Measurements from ENCODE around the gene PCDHA1. TPM values are rescaled to one million over a fixed set of nuclear protein-coding genes. Genes with fewer than 3 reads are reported as not detected.
A peak's percentile ranks its signal among the peaks of the same experiment; 100 is the strongest.
"Not testable (repeated sequence)": the region's sequence is repeated elsewhere in the genome, so short reads cannot be mapped to it uniquely, and the experiment has no call there.

Gene PCDHA1
- not detected for total RNA-seq

DNA sequence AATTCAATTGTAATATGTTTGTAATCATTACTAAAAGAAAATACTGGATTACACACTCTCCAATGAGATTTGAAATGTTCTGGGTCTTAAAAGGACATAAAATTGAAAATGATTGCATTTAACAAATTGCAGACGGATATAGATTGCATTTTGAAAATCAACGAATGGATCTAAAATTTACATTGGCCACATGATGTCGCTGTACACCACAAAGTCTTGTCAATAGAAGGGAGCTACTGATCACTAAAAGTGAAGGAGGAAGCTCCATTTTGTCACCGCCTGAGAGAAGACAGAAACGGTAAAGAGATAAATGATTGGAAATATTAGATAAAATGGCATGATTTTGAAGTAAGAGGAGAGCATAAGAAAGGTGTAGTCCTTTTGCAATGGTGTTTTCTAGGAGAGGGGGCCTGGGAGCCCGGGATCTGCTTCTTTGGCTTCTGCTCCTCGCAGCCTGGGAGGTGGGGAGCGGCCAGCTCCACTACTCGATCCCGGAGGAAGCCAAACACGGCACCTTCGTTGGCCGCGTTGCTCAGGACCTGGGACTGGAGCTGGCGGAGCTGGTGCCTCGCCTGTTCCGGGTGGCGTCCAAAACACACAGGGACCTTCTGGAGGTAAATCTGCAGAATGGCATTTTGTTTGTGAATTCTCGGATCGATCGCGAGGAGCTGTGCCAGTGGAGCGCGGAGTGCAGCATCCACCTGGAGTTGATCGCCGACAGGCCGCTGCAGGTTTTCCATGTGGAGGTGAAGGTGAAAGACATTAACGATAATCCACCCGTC, at the start of gene PCDHA1:
TSS of gene PCDHA1 (plus strand) at position 236 of the 782 bp plus-strand sequence.
- no peak for DNase-seq (ENCODE audit: low read depth in 2 of 3, low spot score in 2 of 3)

DNA sequence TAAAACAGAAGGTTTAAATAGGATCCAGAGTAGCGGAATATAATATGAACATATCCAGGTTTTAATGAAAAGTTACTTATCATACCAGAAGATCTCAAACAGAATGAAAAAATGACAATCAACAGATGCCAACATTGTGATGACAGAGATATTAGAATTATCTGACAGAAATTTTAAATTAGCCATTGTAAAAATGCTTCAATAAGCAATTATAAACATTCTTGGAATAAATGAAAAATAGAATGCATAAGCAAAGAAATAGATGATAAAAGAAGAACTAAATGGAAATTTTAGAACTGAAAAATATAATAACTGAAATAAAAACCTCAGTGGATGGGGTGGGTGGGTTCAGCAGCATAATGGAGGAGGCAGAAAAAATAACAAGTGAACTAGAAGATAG, 48.5 kb upstream of the PCDHA1 start:
- DNase-seq (ENCODE audit: low read depth in 2 of 3, low spot score in 2 of 3) = no peak

DNA sequence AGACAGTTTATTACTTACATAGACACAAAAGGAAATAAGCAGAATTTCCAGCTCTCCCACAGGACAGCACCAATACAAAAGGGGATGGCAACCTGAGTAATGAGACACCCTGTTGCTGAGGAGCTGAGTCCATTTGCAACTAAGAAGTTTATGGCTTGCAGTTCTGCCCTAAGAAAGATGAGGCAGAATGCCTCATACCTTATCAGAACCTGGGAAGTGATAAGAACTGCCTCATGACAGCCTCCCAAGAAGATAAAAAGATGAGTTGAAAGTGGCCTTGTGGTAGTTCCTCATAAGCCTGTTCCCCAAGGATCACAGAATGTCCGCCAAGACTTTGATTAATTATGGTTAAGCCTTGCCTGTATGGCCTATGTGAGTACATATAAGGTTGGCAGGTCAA, 44.0 kb upstream of the PCDHA1 start:
- no peak for DNase-seq (ENCODE audit: low read depth in 2 of 3, low spot score in 2 of 3)

- no peak for DNase-seq (ENCODE audit: low read depth in 2 of 3, low spot score in 2 of 3)
These were observed 32.4 kb upstream of the PCDHA1 start for GRCh38 chr5:140753561-140753960.

DNA sequence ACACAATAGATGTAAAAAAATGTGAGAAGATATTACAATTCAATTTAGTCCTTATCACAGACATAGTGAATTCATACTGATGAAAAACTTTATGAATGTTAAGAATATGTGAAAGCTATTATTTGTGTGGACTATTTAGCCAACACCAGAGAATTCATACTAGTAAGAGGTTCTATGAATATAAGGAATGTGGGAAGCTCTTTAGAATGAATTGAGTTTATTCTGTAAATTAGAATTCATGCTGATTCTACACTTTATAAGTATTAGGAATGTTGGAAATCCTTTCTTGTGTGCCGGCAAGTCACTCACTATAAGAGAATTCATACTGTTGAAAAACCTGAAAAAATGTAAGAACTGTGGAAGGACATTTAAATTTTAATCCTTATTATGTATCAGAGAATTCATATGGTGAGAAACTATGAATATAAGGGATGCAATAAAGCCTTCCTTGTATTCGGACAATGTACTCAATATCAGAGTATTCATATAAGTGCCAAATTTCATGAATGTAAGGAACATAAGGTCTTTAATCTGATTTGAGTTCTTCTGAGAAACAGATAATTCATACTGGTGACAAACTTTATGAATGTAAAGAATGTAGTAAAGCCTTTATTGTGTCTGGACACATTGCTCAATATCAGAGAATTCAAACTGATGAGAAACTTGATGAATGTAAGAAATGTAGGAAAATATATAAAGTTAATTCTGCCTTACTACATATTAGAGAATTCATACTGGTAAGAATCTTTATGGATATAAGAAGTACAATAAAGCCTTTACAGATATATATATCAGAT, 21.6 kb upstream of the PCDHA1 start:
- no peak for DNase-seq (ENCODE audit: low read depth in 2 of 3, low spot score in 2 of 3)

- no peak for DNase-seq (ENCODE audit: low read depth in 2 of 3, low spot score in 2 of 3)
These were observed 18.5 kb upstream of the PCDHA1 start for GRCh38 chr5:140767444-140767843.

- DNase-seq (ENCODE audit: low read depth in 2 of 3, low spot score in 2 of 3) = no peak
These were observed 5.4 kb upstream of the PCDHA1 start for GRCh38 chr5:140780512-140780911.

DNA sequence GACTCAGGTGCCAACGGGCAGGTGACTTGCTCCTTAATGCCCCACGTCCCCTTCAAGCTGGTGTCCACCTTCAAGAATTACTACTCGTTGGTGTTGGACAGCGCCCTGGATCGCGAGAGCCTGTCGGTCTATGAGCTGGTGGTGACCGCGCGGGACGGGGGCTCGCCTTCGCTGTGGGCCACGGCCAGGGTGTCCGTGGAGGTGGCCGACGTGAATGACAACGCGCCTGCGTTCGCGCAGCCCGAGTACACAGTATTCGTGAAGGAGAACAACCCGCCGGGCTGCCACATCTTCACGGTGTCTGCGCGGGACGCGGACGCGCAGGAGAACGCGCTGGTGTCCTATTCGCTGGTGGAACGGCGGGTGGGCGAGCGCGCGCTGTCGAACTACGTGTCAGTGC, 1.5 kb downstream of the PCDHA1 start:
- not testable (repeated sequence) for DNase-seq (ENCODE audit: low read depth in 2 of 3, low spot score in 2 of 3)

DNA sequence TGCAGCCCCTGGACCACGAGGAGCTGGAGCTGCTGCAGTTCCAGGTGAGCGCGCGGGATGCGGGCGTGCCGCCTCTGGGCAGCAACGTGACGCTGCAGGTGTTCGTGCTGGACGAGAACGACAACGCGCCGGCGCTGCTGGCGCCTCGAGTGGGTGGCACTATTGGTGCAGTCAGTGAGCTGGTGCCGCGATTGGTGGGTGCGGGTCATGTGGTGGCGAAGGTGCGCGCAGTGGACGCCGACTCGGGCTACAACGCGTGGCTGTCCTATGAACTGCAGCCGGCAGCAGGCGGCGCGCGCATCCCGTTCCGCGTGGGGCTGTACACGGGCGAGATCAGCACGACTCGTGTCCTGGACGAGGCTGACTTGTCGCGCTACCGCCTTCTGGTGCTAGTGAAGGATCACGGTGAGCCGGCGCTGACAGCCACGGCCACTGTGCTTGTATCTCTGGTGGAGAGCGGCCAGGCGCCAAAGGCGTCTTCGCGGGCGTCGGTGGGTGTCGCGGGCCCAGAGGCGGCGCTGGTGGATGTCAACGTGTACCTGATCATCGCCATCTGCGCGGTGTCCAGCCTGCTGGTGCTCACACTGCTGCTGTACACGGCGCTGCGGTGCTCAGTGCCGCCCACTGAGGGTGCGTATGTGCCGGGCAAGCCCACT, 2.0 kb downstream of the PCDHA1 start:
- not testable (repeated sequence) for DNase-seq (ENCODE audit: low read depth in 2 of 3, low spot score in 2 of 3)

- DNase-seq (ENCODE audit: low read depth in 2 of 3, low spot score in 2 of 3) = no peak
These were observed 5.1 kb downstream of the PCDHA1 start for GRCh38 chr5:140791089-140791488.

GRCh38 chr5:140794595-140795258, 8.8 kb downstream of the PCDHA1 start, which contains the start of gene PCDHA2:
TSS of gene PCDHA2 (plus strand) at chr5:140794852.
- no peak for DNase-seq (ENCODE audit: low read depth in 2 of 3, low spot score in 2 of 3)

- no peak for DNase-seq (ENCODE audit: low read depth in 2 of 3, low spot score in 2 of 3)
These were observed 9.3 kb downstream of the PCDHA1 start for GRCh38 chr5:140795259-140795641.

GRCh38 chr5:140796072-140796717, 10.3 kb downstream of the PCDHA1 start:
- DNase-seq (ENCODE audit: low read depth in 2 of 3, low spot score in 2 of 3) = not testable (repeated sequence)

DNA sequence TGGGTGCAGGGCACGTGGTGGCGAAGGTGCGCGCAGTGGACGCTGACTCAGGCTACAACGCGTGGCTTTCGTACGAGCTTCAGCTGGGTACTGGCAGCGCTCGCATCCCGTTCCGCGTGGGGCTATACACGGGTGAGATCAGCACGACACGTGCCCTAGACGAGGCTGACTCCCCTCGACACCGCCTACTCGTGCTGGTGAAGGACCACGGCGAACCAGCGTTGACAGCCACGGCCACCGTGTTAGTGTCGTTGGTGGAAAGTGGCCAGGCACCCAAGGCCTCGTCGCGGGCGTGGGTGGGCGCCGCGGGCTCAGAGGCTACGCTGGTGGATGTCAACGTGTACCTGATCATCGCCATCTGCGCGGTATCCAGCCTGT, 10.8 kb downstream of the PCDHA1 start:
- DNase-seq (ENCODE audit: low read depth in 2 of 3, low spot score in 2 of 3) = no peak

- peak in 1 of 3 donors; percentile 12 for DNase-seq (ENCODE audit: low read depth in 2 of 3, low spot score in 2 of 3)
These were observed 15.0 kb downstream of the PCDHA1 start, which contains the start of gene PCDHA3 for GRCh38 chr5:140800816-140801493. TSS of gene PCDHA3 (plus strand) at chr5:140801057.

DNA sequence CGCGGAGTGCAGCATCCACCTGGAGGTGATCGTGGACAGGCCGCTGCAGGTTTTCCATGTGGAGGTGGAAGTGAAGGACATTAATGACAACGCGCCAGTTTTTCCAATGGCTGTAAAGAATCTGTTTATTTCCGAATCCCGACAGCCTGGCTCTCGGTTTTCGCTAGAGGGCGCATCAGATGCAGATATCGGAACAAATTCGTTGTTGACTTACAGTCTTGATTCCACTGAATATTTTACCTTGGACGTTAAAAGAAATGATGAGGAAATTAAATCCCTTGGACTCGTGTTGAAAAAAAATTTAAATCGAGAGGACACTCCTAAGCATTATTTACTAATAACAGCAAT, 15.5 kb downstream of the PCDHA1 start:
- no peak for DNase-seq (ENCODE audit: low read depth in 2 of 3, low spot score in 2 of 3)

DNA sequence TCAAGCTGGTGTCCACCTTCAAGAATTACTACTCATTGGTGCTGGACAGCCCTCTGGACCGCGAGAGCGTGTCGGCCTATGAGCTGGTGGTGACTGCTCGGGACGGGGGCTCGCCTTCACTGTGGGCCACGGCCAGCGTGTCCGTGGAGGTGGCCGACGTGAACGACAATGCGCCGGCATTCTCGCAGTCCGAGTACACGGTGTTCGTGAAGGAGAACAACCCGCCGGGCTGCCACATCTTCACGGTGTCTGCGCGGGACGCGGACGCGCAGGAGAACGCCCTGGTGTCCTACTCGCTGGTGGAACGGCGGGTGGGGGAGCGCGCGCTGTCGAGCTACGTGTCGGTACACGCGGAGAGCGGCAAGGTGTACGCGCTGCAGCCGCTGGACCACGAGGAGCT, 16.4 kb downstream of the PCDHA1 start:
- DNase-seq (ENCODE audit: low read depth in 2 of 3, low spot score in 2 of 3) = not testable (repeated sequence)

DNA sequence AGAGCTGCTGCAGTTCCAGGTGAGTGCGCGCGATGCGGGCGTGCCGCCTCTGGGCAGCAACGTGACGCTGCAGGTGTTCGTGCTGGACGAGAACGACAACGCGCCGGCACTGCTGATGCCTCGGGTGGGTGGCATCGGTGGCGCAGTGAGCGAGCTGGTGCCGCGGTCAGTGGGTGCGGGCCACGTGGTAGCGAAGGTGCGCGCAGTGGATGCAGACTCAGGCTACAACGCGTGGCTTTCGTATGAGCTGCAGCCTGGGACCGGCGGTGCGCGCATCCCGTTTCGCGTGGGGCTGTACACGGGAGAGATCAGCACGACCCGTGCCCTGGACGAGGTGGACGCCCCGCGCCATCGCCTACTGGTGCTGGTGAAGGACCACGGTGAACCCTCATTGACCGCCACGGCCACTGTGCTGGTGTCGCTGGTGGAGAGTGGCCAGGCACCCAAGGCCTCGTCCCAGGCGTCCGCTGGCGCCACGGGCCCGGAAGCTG, 16.9 kb downstream of the PCDHA1 start:
- no peak for DNase-seq (ENCODE audit: low read depth in 2 of 3, low spot score in 2 of 3)

All from hematopoietic multipotent progenitor cell (in vitro differentiated cells).